PFSK-1 (cell line): ENCODE data around the gene GAPDHS.

Experiments
- POLR2AphosphoS5 ChIP-seq: IDR thresholded peaks from 2 replicates; pipeline ENCODE4 v1.6.1; 2012; ENCODE audit warnings: low read depth, mild to moderate bottlenecking, control low read depth, low read length, moderate library complexity
- REST ChIP-seq, 2 experiments: IDR thresholded peaks; 2 replicates each; pipeline versions ENCODE4 v1.6.1 to v1.8.0; 2011 to 2012; ENCODE audit warnings: low read depth in 2 of 2, low read length in 2 of 2, control low read depth in 1 of 2, inconsistent platforms in 1 of 2, mild to moderate bottlenecking in 1 of 2, moderate library complexity in 1 of 2; ENCODE audit not compliant: insufficient read depth in 1 of 2
- TAF1 ChIP-seq: IDR thresholded peaks from 2 replicates; pipeline ENCODE4 v1.6.1; 2012; ENCODE audit warnings: low read length, control low read depth, borderline replicate concordance; ENCODE audit not compliant: insufficient read depth

GRCh38 chr19:35509018-35509652 lies 24.1 kb upstream of the GAPDHS start:
- TF ChIP-seq POLR2AphosphoS5, result no peak
- TF ChIP-seq TAF1, result no peak
- TF ChIP-seq REST (IDR thresholded peaks at IDR 0.05; ENCODE audit: insufficient read depth in 1 of 2, low read depth in 2 of 2, low read length in 2 of 2), result no peak
